IMR-90 (cell line): ENCODE measurements around the gene PACS1.

Experiments
- CTCF ChIP-seq: conservative IDR thresholded peaks from 2 replicates; pipeline ENCODE4 v1.5.1; 2012; ENCODE audit warnings: mild to moderate bottlenecking, low read depth, low read length, improper control_type of control experiment
- ELK1 ChIP-seq: fragments of 150-350 bp; IDR thresholded peaks from 2 replicates; pipeline ENCODE4 v1.6.1; 2016; ENCODE audit warnings: low read depth, mild to moderate bottlenecking, low read length, moderate library complexity, borderline replicate concordance
- MAZ ChIP-seq: IDR thresholded peaks from 2 replicates; pipeline ENCODE4 v1.6.1; 2012; ENCODE audit warnings: low read depth, mild to moderate bottlenecking, low read length, improper control_type of control experiment, moderate library complexity, borderline replicate concordance
- SMC3 ChIP-seq: fragments of 150-350 bp; IDR thresholded peaks from 2 replicates; pipeline ENCODE4 v1.6.1; 2016; ENCODE audit warnings: low read depth, mild to moderate bottlenecking, antibody characterized with exemption, low read length, moderate library complexity
- USF2 ChIP-seq: fragments of 150-350 bp; IDR thresholded peaks from 2 replicates; pipeline ENCODE4 v1.6.1; 2017; ENCODE audit warnings: mild to moderate bottlenecking, antibody characterized with exemption, low read length, low read depth

GRCh38 chr11:66287889-66288670 lies 218.0 kb downstream of the PACS1 start:
- no peak for TF ChIP-seq USF2
- TF ChIP-seq MAZ, result no peak
- no peak for TF ChIP-seq CTCF
- TF ChIP-seq SMC3, result no peak
- TF ChIP-seq ELK1, result no peak
